Measurements from ENCODE around the gene HPSE2.

The HPSE2 gene

GRCh38 chr10:98430427-98430826 lies 805.2 kb downstream of the HPSE2 start:
- no peak for DNase-seq (ENCODE audit: low read depth)

- no peak for DNase-seq (ENCODE audit: low read depth)
These were observed 806.2 kb downstream of the HPSE2 start for GRCh38 chr10:98429320-98430072.

GRCh38 chr10:98427011-98427515 lies 808.6 kb downstream of the HPSE2 start:
- no peak for DNase-seq (ENCODE audit: low read depth)

- DNase-seq (ENCODE audit: low read depth), result peak; percentile 38
These were observed 809.9 kb downstream of the HPSE2 start for GRCh38 chr10:98425511-98426352.

- DNase-seq (ENCODE audit: low read depth), result no peak
These were observed 811.1 kb downstream of the HPSE2 start for GRCh38 chr10:98424295-98425254.

- DNase-seq (ENCODE audit: low read depth), result no peak
These were observed 811.9 kb downstream of the HPSE2 start for GRCh38 chr10:98423691-98424120.

- DNase-seq (ENCODE audit: low read depth), result no peak
These were observed 813.5 kb downstream of the HPSE2 start for GRCh38 chr10:98422182-98422581.

- no peak for DNase-seq (ENCODE audit: low read depth)
These were observed 814.9 kb downstream of the HPSE2 start for GRCh38 chr10:98420786-98421185.

- no peak for DNase-seq (ENCODE audit: low read depth)
These were observed 816.0 kb downstream of the HPSE2 start for GRCh38 chr10:98419469-98420261.

- no peak for DNase-seq (ENCODE audit: low read depth)
These were observed 816.8 kb downstream of the HPSE2 start for GRCh38 chr10:98418665-98419468.

- no peak for DNase-seq (ENCODE audit: low read depth)
These were observed 817.5 kb downstream of the HPSE2 start for GRCh38 chr10:98417973-98418664.

- DNase-seq (ENCODE audit: low read depth), result no peak
These were observed 818.1 kb downstream of the HPSE2 start for GRCh38 chr10:98417481-98417959.

GRCh38 chr10:98416606-98417388 lies 818.9 kb downstream of the HPSE2 start:
- DNase-seq (ENCODE audit: low read depth), result no peak

GRCh38 chr10:98415731-98416119 lies 819.9 kb downstream of the HPSE2 start:
- no peak for DNase-seq (ENCODE audit: low read depth)

GRCh38 chr10:98414932-98415730 lies 820.5 kb downstream of the HPSE2 start, which contains the start of gene PYROXD2:
Gene PYROXD2 (minus strand): TSS chr10:98415182. CDS start chr10:98415135, 47 bp downstream.
- peak; percentile 90 for DNase-seq (ENCODE audit: low read depth)

GRCh38 chr10:98414578-98414931 lies 821.1 kb downstream of the HPSE2 start:
- DNase-seq (ENCODE audit: low read depth), result no peak

- DNase-seq (ENCODE audit: low read depth), result no peak
These were observed 823.9 kb downstream of the HPSE2 start for GRCh38 chr10:98411768-98412167.

- DNase-seq (ENCODE audit: low read depth), result no peak
These were observed 824.5 kb downstream of the HPSE2 start for GRCh38 chr10:98411166-98411565.

All from amniotic epithelial cell (primary cell).